GM10248 (cell line): ENCODE measurements around the gene NAV3.
"Not testable (repeated sequence)": the region's sequence is repeated elsewhere in the genome, so short reads cannot be mapped to it uniquely, and the experiment has no call there.

Experiments used
- CTCF ChIA-PET: fragments of 300-600 bp; sonication (Branson Sonifier 250); formaldehyde crosslinking; extraction: SDS; loops from one replicate; lab custom pipeline; 2021; ENCODE audit warnings: antibody characterized with exemption; lab: Yijun Ruan, JAX
- POLR2A ChIA-PET: fragments of 350-650 bp; sonication (Branson Sonifier 250); formaldehyde crosslinking; extraction: SDS; loops from one replicate; lab custom pipeline; 2020; ENCODE audit warnings: antibody characterized with exemption; lab: Yijun Ruan, JAX
- DNase-seq: peaks from one replicate; pipeline ENCODE4 v3.0.0; 2012; ENCODE audit errors: extremely low spot score
- TF ChIP-seq, protein P1 (sequence below): IDR thresholded peaks from 2 replicates; pipeline ENCODE4 v1.5.1; 2012; ENCODE audit warnings: mild to moderate bottlenecking, low read depth; ENCODE audit errors: extremely low read depth, missing control alignments, control extremely low read depth

NAV3 gene

GRCh38 chr12:78090266-78090665 lies 259.6 kb downstream of the NAV3 start:
- CTCF ChIA-PET, result interaction anchor here (0.9 to 1.1 kb wide), 4 partner anchors 14 to 678 kb away, joined by 3 read pairs; no protein-coding TSS in a partner anchor

GRCh38 chr12:78095623-78096022 lies 264.9 kb downstream of the NAV3 start:
- TF ChIP-seq, protein P1, sequence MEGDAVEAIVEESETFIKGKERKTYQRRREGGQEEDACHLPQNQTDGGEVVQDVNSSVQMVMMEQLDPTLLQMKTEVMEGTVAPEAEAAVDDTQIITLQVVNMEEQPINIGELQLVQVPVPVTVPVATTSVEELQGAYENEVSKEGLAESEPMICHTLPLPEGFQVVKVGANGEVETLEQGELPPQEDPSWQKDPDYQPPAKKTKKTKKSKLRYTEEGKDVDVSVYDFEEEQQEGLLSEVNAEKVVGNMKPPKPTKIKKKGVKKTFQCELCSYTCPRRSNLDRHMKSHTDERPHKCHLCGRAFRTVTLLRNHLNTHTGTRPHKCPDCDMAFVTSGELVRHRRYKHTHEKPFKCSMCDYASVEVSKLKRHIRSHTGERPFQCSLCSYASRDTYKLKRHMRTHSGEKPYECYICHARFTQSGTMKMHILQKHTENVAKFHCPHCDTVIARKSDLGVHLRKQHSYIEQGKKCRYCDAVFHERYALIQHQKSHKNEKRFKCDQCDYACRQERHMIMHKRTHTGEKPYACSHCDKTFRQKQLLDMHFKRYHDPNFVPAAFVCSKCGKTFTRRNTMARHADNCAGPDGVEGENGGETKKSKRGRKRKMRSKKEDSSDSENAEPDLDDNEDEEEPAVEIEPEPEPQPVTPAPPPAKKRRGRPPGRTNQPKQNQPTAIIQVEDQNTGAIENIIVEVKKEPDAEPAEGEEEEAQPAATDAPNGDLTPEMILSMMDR, result no peak
- ChIA-PET CTCF (interaction anchor here (1.4 kb wide), 1 partner anchor 9 kb away, joined by 4 read pairs; no protein-coding TSS in a partner anchor), POLR2A (no interaction called here)
- DNase-seq, result no peak

More at GRCh38 chr12:78090266-78090665, 259.6 kb downstream of the NAV3 start:
- DNase-seq, result no peak
- POLR2A ChIA-PET, result no interaction called here
- TF ChIP-seq, protein P1, result no peak

GRCh38 chr12:78096909-78097597 lies 266.4 kb downstream of the NAV3 start:
- POLR2A ChIA-PET, result no interaction called here
- CTCF ChIA-PET, result interaction anchor here (1.2 to 2.2 kb wide), 3 partner anchors 8 to 21 kb away, joined by 3 to 4 read pairs (median 4); no protein-coding TSS in a partner anchor
- no peak for DNase-seq
- TF ChIP-seq, protein P1, result no peak

DNA sequence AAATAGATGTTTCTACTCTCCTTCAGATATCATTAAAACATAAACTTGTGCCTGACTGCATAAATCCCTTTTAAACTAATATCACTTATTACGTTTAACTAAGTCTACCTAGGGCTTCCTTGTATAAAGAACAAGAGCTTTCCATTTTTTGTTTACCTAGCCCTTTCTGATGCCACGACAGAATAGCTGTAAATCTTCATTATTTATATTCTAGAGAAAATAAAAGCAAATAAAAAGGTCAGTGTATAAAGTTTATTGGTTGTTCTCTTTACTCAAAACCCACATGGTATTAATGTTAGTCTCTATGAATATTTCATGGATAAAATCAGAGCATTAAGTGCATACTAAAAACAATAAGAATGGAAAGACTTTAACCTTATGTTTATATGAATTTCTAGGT lies 269.1 kb downstream of the NAV3 start:
- no peak for DNase-seq
- CTCF ChIA-PET, result no interaction called here
- TF ChIP-seq, protein P1, result no peak
- POLR2A ChIA-PET, result no interaction called here

- POLR2A ChIA-PET, result no interaction called here
- no peak for DNase-seq
- CTCF ChIA-PET, result no interaction called here
- TF ChIP-seq, protein P1, result no peak
Observed at GRCh38 chr12:78101113-78101876, 270.6 kb downstream of the NAV3 start.

DNA sequence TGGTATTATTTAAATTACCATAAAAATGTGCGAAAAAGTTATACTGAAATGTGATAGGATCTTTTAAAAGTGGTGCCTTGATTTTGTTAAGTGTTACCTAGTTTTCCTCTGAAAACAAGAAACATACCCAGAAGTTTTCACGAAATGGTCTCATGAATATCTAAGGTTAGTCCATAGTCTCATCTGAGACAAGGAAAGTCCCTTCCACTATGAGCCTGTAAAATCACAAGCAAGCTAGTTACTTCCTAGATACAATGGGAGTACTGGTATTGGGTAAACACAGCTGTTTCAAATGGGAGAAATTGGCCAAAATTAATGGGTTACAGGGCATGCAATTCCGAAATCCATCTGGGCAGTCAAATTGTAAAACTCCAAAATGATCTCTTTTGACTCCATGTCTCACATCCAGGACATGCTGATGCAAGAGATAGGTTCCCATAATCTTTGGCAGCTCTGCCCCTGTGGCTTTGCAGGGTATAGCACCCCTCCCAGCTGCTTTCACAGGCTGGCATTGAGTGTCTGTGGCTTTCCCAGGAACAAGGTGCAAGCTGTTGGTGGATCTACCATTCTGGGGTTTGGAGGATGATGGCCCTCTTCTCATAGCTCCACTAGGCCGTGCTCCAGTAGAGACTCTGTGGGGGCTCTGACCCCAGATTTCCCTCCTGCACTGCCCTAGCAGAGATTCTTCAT lies 271.4 kb downstream of the NAV3 start:
- TF ChIP-seq, protein P1, result no peak
- ChIA-PET POLR2A (no interaction called here), CTCF (no interaction called here)
- DNase-seq, result no peak

- POLR2A ChIA-PET, CTCF ChIA-PET, DNase-seq: not testable (repeated sequence)
Observed at GRCh38 chr12:78102801-78103200, 272.1 kb downstream of the NAV3 start.
